ENCODE measurements around the gene OCA2. TPM values are rescaled to one million over a fixed set of nuclear protein-coding genes. Genes with fewer than 3 reads are reported as not detected.

OCA2 gene
- total and polyA plus RNA-seq, 2 of the 4 experiments (the other 2 are of a cell fraction) = under 0.01 to 0.03 TPM

DNA sequence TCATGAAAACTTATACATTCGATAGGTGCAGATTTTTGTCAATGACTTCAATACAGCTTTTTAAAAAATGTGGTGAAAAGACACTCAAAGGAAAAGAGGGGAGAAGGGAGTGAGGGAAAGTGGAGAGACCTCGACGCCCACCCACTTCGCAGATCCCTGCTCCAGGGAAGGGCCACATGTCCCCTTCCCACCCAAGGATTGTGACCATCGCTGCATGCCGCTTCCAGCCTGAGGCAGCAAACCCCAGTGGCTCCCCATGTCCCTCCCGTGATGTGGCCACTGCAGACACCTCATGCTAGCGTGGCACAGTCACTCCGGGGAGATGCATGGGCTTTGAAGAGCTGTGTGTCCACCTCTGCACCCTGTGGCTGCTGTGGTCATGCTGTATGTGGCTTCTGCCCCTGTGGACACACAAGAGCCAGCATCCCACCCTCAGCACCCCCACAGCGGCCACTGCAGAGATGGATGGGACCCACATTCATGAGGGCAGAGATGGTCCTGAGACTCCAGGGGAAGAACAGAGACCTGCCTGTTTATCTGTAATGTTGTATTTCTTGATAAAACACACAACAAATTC lies 230.2 kb downstream of the OCA2 start:
- Histone ChIP-seq H3K18ac (ENCODE audit: low read depth, low read length) (no peak overlapping the region), H2AK5ac (ENCODE audit: low read depth, low read length) (no peak overlapping the region), H4K8ac (ENCODE audit: low read depth in 2 of 2, low read length in 2 of 2) (no peak overlapping the region), H2AK9ac (replicated peaks; ENCODE audit: low read depth, low read length, poor library complexity) (no peak overlapping the region), H4K91ac (ENCODE audit: insufficient read depth, low read depth, low read length) (no peak overlapping the region), H2BK15ac (ENCODE audit: low read depth, low read length) (no peak overlapping the region), H3K4ac (ENCODE audit: low read depth, low read length) (no peak overlapping the region), H3K4me2 (ENCODE audit: low read depth, low read length) (no peak overlapping the region), H2BK20ac (ENCODE audit: low read depth, low read length) (no peak overlapping the region), H4K5ac (ENCODE audit: low read depth, low read length) (no peak overlapping the region), H3K4me3 (ENCODE audit: insufficient read depth, low read depth, low read length) (no peak overlapping the region), H3K14ac (replicated peaks; ENCODE audit: low read depth, low read length) (no peak overlapping the region), H3K36me3 (ENCODE audit: control insufficient read depth, insufficient read depth, low read length) (no peaks in the 10 kb centered on the region), H3K56ac (ENCODE audit: extremely low read depth, insufficient read depth, low read length) (no peak overlapping the region), H3K9me1 (ENCODE audit: insufficient read depth, low read length) (no peaks in the 10 kb centered on the region), H3K9ac (ENCODE audit: low read depth, low read length) (no peak overlapping the region), H3K27me3 (ENCODE audit: control insufficient read depth, insufficient read depth, low read length) (no peaks in the 10 kb centered on the region), H3K27ac (ENCODE audit: insufficient read depth, low read length) (no peak overlapping the region), H2BK120ac (ENCODE audit: low read depth, low read length) (no peak overlapping the region), H3K9me3 (ENCODE audit: control insufficient read depth, insufficient read depth, low read length) (peaks cover 24% of the 10 kb centered on the region), H2AFZ (replicated peaks; ENCODE audit: low read length, poor library complexity) (peak overlapping the region; percentile 32), H3K79me1 (ENCODE audit: low read depth in 1 of 2, low read length in 2 of 2) (no peaks in the 10 kb centered on the region), H3K4me1 (ENCODE audit: control insufficient read depth, insufficient read depth, low read length) (no peaks in the 10 kb centered on the region), H2BK5ac (ENCODE audit: low read depth, low read length, poor library complexity, severe bottlenecking) (no peak overlapping the region), H4K20me1 (ENCODE audit: insufficient read depth, low read length) (no peaks in the 10 kb centered on the region), H3K23ac (ENCODE audit: low read depth, low read length) (no peak overlapping the region)
- CTCF ChIA-PET = no interaction called here
- ATAC-seq (ENCODE audit: low read depth) (no peak), DNase-seq (no peak)
- TF ChIP-seq, protein P1, sequence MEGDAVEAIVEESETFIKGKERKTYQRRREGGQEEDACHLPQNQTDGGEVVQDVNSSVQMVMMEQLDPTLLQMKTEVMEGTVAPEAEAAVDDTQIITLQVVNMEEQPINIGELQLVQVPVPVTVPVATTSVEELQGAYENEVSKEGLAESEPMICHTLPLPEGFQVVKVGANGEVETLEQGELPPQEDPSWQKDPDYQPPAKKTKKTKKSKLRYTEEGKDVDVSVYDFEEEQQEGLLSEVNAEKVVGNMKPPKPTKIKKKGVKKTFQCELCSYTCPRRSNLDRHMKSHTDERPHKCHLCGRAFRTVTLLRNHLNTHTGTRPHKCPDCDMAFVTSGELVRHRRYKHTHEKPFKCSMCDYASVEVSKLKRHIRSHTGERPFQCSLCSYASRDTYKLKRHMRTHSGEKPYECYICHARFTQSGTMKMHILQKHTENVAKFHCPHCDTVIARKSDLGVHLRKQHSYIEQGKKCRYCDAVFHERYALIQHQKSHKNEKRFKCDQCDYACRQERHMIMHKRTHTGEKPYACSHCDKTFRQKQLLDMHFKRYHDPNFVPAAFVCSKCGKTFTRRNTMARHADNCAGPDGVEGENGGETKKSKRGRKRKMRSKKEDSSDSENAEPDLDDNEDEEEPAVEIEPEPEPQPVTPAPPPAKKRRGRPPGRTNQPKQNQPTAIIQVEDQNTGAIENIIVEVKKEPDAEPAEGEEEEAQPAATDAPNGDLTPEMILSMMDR (conservative IDR thresholded peaks at IDR 0.05; ENCODE audit: low read depth, low read length) = no peak
- no peak for TF ChIP-seq SMC3 (IDR thresholded peaks at IDR 0.05; ENCODE audit: low read depth, low read length)
- TF ChIP-seq RCOR1 (IDR thresholded peaks at IDR 0.05; ENCODE audit: insufficient replicate concordance, low read length) = no peak
- TF ChIP-seq RAD21 (IDR thresholded peaks at IDR 0.05; ENCODE audit: low read length) = no peak
- no peak for TF ChIP-seq MAFK (IDR thresholded peaks at IDR 0.05; ENCODE audit: low read depth, low read length)
- TF ChIP-seq CEBPB (IDR thresholded peaks at IDR 0.05; ENCODE audit: low read depth, low read length) = no peak
- no peak for TF ChIP-seq RFX5 (IDR thresholded peaks at IDR 0.05; ENCODE audit: low read depth, low read length)
- TF ChIP-seq NFE2L2 (IDR thresholded peaks at IDR 0.05; ENCODE audit: low read depth, low read length) = no peak
- TF ChIP-seq MXI1 (IDR thresholded peaks at IDR 0.05; ENCODE audit: borderline replicate concordance, low read depth, low read length) = no peak
- TF ChIP-seq MAZ (IDR thresholded peaks at IDR 0.05; ENCODE audit: borderline replicate concordance, low read depth, low read length) = no peak
- TF ChIP-seq FOS (IDR thresholded peaks at IDR 0.05; ENCODE audit: low read depth, low read length) = no peak
- no peak for TF ChIP-seq CHD1 (IDR thresholded peaks at IDR 0.05; ENCODE audit: low read depth, low read length)
- TF ChIP-seq, protein P2, sequence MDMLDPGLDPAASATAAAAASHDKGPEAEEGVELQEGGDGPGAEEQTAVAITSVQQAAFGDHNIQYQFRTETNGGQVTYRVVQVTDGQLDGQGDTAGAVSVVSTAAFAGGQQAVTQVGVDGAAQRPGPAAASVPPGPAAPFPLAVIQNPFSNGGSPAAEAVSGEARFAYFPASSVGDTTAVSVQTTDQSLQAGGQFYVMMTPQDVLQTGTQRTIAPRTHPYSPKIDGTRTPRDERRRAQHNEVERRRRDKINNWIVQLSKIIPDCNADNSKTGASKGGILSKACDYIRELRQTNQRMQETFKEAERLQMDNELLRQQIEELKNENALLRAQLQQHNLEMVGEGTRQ (IDR thresholded peaks at IDR 0.05; ENCODE audit: low read depth, low read length) = no peak
- TF ChIP-seq BHLHE40 (IDR thresholded peaks at IDR 0.05; ENCODE audit: low read depth, low read length) = no peak
- TF ChIP-seq, protein P3, sequence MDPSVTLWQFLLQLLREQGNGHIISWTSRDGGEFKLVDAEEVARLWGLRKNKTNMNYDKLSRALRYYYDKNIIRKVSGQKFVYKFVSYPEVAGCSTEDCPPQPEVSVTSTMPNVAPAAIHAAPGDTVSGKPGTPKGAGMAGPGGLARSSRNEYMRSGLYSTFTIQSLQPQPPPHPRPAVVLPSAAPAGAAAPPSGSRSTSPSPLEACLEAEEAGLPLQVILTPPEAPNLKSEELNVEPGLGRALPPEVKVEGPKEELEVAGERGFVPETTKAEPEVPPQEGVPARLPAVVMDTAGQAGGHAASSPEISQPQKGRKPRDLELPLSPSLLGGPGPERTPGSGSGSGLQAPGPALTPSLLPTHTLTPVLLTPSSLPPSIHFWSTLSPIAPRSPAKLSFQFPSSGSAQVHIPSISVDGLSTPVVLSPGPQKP (IDR thresholded peaks at IDR 0.05; ENCODE audit: borderline replicate concordance, low read depth, low read length) = no peak
- no peak for TF ChIP-seq POLR2A (IDR thresholded peaks at IDR 0.05; ENCODE audit: low read depth, low read length)
- BruUV-seq (replicated peaks) = no TSS peak
- intact Hi-C loops (cut with micrococcal nuclease) (no loop called here), in situ Hi-C loops (cut with MboI; ENCODE audit: low sequenced_read_pairs) (no loop called here), dilution Hi-C loops (cut with HindIII; ENCODE audit: low sequenced_read_pairs, unreplicated experiment) (no loop called here)
- WGBS, 2 experiments (ENCODE audit: extremely low coverage in 2 of 2, insufficient read length in 1 of 2) = no CpG with 5 or more reads among the region's 10 CpGs
- POLR2A ChIA-PET (ENCODE audit: unreplicated experiment) = no interaction called here

Data from IMR-90 (cell line).